ENCODE measurements around the gene LIME1. TPM values are rescaled to one million over a fixed set of nuclear protein-coding genes. Genes with fewer than 3 reads are reported as not detected.
"Not testable (repeated sequence)": the region's sequence is repeated elsewhere in the genome, so short reads cannot be mapped to it uniquely, and the experiment has no call there.

Gene LIME1
- total RNA-seq, 2 experiments from 2014 or later: 149 to 165 TPM

DNA sequence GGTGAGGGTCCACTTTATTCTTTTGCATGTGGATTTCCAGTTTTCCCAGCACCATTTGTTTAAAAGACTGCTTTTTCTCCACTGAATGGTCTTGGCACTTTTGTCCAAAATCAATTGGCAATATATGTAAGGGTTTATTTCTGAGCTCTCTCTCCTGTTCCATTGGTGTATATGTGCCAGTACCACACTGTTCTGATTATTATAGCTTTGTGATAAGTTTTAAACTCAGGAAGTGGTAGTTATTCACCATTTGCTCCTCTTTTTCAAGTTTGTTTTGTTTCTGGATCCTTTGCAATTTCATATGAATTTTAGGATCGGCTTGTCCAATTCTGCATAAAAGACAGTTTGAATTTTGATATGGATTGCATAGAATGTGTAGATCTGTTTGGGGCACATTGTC, 24.3 kb upstream of the LIME1 start:
- DNase-seq (no peak), ATAC-seq (ENCODE audit: poor library complexity) (no peak)
- ChIA-PET CTCF (no interaction called here), POLR2A (interaction anchor here (2.3 kb wide), 1 partner anchor 25 kb away, joined by 12 read pairs; the partner anchor contains the start of gene LIME1)
- H3K27ac Mint-ChIP-seq: no peak overlapping the region
- H3K36me3 ChIP-seq (ENCODE audit: insufficient read depth, low read length): peaks cover 65% of the 10 kb centered on the region
- TF ChIP-seq, protein P1, sequence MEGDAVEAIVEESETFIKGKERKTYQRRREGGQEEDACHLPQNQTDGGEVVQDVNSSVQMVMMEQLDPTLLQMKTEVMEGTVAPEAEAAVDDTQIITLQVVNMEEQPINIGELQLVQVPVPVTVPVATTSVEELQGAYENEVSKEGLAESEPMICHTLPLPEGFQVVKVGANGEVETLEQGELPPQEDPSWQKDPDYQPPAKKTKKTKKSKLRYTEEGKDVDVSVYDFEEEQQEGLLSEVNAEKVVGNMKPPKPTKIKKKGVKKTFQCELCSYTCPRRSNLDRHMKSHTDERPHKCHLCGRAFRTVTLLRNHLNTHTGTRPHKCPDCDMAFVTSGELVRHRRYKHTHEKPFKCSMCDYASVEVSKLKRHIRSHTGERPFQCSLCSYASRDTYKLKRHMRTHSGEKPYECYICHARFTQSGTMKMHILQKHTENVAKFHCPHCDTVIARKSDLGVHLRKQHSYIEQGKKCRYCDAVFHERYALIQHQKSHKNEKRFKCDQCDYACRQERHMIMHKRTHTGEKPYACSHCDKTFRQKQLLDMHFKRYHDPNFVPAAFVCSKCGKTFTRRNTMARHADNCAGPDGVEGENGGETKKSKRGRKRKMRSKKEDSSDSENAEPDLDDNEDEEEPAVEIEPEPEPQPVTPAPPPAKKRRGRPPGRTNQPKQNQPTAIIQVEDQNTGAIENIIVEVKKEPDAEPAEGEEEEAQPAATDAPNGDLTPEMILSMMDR (IDR thresholded peaks at IDR 0.05): no peak
- no peak overlapping the region for H3K4me3 ChIP-seq (ENCODE audit: low read length)
- H3K27me3 ChIP-seq (ENCODE audit: control insufficient read depth in 1 of 2, insufficient read depth in 2 of 2, low read length in 2 of 2): no peaks in the 10 kb centered on the region
- H3K27ac ChIP-seq (ENCODE audit: low read depth in 1 of 2, low read length in 2 of 2): no peak overlapping the region
- H3K4me1 ChIP-seq (ENCODE audit: insufficient read depth, low read length): peaks cover 37% of the 10 kb centered on the region
- H3K27me3 Mint-ChIP-seq: no peaks in the 10 kb centered on the region
- peaks cover 48% of the 10 kb centered on the region for H3K4me1 Mint-ChIP-seq (ENCODE audit: low read depth)
- peak overlapping the region; percentile 61 for H3K4me3 Mint-ChIP-seq
- H3K36me3 Mint-ChIP-seq (ENCODE audit: low read depth): peaks cover 82% of the 10 kb centered on the region
- peaks cover 15 to 16% of the 10 kb centered on the region in 2 experiments for H3K9me3 ChIP-seq (ENCODE audit: control insufficient read depth in 1 of 2, insufficient read depth in 1 of 2, low read length in 2 of 2)
- peaks cover 2% of the 10 kb centered on the region for H3K9me3 Mint-ChIP-seq
- intact Hi-C loops (cut with DNase I, micrococcal nuclease): no loop called here

DNA sequence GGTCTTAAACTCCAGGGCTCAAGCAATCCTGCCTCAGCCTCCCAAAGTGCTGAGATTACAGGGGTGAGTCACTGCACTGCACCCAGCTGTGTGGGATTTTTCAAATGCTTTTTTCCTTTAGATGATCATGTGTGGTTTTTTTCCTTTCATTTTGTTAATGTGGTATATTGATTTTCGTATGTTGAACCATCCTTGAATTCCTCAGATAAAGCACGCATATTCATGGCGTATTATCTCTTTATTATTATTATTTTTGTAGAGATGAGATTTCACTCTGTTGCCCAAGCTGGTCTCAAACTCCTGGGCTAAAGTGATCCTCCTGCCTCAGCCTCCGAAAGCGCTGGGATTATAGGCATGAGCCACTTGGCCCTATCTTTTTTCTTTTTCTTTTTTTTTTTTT, 21.6 kb upstream of the LIME1 start:
- Mint-ChIP-seq H3K9me3 (peaks cover 5% of the 10 kb centered on the region), H3K4me1 (ENCODE audit: low read depth) (peaks cover 47% of the 10 kb centered on the region), H3K4me3 (no peak overlapping the region), H3K27me3 (no peaks in the 10 kb centered on the region), H3K36me3 (ENCODE audit: low read depth) (peaks cover 94% of the 10 kb centered on the region), H3K27ac (no peak overlapping the region)
- H3K4me1 ChIP-seq (ENCODE audit: insufficient read depth, low read length): peaks cover 21% of the 10 kb centered on the region
- H3K4me3 ChIP-seq (ENCODE audit: low read length): no peak overlapping the region
- H3K27me3 ChIP-seq (ENCODE audit: control insufficient read depth in 1 of 2, insufficient read depth in 2 of 2, low read length in 2 of 2): no peaks in the 10 kb centered on the region
- peaks cover 77% of the 10 kb centered on the region for H3K36me3 ChIP-seq (ENCODE audit: insufficient read depth, low read length)
- H3K9me3 ChIP-seq (ENCODE audit: control insufficient read depth in 1 of 2, insufficient read depth in 1 of 2, low read length in 2 of 2): peaks cover 22 to 23% of the 10 kb centered on the region in 2 experiments
- ATAC-seq (ENCODE audit: poor library complexity): no peak
- DNase-seq: no peak
- H3K27ac ChIP-seq (ENCODE audit: low read depth in 1 of 2, low read length in 2 of 2): no peak overlapping the region
- ChIA-PET CTCF (no interaction called here), POLR2A (interaction anchor here (1.0 kb wide), 1 partner anchor 22 kb away, joined by 3 read pairs; the partner anchor contains the start of gene LIME1)
- TF ChIP-seq, protein P1 (IDR thresholded peaks at IDR 0.05): no peak
- intact Hi-C loops (cut with DNase I, micrococcal nuclease): no loop called here

DNA sequence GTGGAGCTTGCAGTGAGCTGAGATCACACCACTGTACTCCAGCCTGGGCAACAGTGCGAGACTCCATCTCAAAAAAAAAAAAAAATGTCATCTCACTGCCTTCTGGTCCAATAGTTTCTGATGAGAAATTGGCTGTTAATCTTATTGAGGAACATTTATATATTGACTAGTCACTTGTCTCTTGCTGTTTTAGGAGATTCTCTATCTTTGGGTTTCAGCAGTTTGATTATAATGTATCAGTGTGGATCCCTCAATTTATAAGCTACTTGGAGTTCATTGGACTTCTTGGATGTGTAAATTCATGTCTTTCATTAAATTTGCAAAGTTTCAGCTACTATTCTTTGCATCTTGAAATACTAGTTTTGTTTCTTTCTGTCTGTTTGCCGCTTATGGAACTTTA, 17.5 kb upstream of the LIME1 start:
- Mint-ChIP-seq H3K9me3 (peaks cover 5% of the 10 kb centered on the region), H3K27ac (no peak overlapping the region), H3K27me3 (no peaks in the 10 kb centered on the region), H3K4me1 (ENCODE audit: low read depth) (peaks cover 39% of the 10 kb centered on the region), H3K36me3 (ENCODE audit: low read depth) (peaks cover 88% of the 10 kb centered on the region), H3K4me3 (no peak overlapping the region)
- intact Hi-C loops (cut with DNase I, micrococcal nuclease): no loop called here
- ATAC-seq (ENCODE audit: poor library complexity) (no peak), DNase-seq (no peak)
- peaks cover 21 to 23% of the 10 kb centered on the region in 2 experiments for H3K9me3 ChIP-seq (ENCODE audit: control insufficient read depth in 1 of 2, insufficient read depth in 1 of 2, low read length in 2 of 2)
- H3K4me1 ChIP-seq (ENCODE audit: insufficient read depth, low read length): peaks cover 19% of the 10 kb centered on the region
- no peak overlapping the region for H3K4me3 ChIP-seq (ENCODE audit: low read length)
- no peak overlapping the region for H3K27ac ChIP-seq (ENCODE audit: low read depth in 1 of 2, low read length in 2 of 2)
- no peaks in the 10 kb centered on the region for H3K27me3 ChIP-seq (ENCODE audit: control insufficient read depth in 1 of 2, insufficient read depth in 2 of 2, low read length in 2 of 2)
- ChIA-PET CTCF (interaction anchor here (0.7 to 1.1 kb wide), 2 partner anchors 67 to 77 kb away, joined by 3 read pairs; no protein-coding TSS in a partner anchor), POLR2A (no interaction called here)
- TF ChIP-seq, protein P1 (IDR thresholded peaks at IDR 0.05): no peak
- peaks cover 60% of the 10 kb centered on the region for H3K36me3 ChIP-seq (ENCODE audit: insufficient read depth, low read length)

DNA sequence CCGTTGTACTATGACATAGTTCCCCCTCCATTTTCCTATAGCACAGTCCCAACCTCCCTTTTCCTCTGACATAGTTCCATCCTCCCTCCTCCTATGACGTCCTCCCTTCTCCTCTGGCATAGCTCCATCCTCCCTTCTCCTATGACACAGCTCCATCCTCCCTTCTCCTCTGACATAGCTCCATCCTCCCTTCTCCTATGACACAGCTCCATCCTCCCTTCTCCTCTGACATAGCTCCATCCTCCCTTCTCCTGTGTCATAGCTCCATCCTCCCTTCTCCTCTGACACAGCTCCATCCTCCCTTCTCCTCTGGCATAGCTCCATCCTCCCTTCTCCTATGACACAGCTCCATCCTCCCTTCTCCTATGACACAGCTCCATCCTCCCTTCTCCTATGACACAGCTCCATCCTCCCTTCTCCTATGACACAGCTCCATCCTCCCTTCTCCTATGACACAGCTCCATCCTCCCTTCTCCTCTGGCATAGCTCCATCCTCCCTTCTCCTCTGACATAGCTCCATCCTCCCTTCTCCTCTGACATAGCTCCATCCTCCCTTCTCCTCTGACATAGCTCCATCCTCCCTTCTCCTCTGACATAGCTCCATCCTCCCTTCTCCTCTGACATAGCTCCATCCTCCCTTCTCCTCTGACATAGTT, 13.4 kb upstream of the LIME1 start:
- Histone ChIP-seq H3K4me1 (ENCODE audit: insufficient read depth, low read length) (peaks cover 33% of the 10 kb centered on the region), H3K9me3 (ENCODE audit: control insufficient read depth in 1 of 2, insufficient read depth in 1 of 2, low read length in 2 of 2) (peaks cover 16 to 22% of the 10 kb centered on the region in 2 experiments), H3K36me3 (ENCODE audit: insufficient read depth, low read length) (peaks cover 37% of the 10 kb centered on the region)
- H3K27ac Mint-ChIP-seq; H3K27me3 Mint-ChIP-seq; H3K9me3 Mint-ChIP-seq; H3K4me3 ChIP-seq (ENCODE audit: low read length); ATAC-seq (ENCODE audit: poor library complexity); intact Hi-C loops (cut with DNase I, micrococcal nuclease); H3K27me3 ChIP-seq (ENCODE audit: control insufficient read depth in 1 of 2, insufficient read depth in 2 of 2, low read length in 2 of 2); H3K27ac ChIP-seq (ENCODE audit: low read depth in 1 of 2, low read length in 2 of 2); H3K4me3 Mint-ChIP-seq; DNase-seq: not testable (repeated sequence)
- CTCF ChIA-PET: interaction anchor here (2.3 kb wide), 1 partner anchor 13 kb away, joined by 4 read pairs; the partner anchor contains the start of gene LIME1
- H3K36me3 Mint-ChIP-seq (ENCODE audit: low read depth): peaks cover 79% of the 10 kb centered on the region
- H3K4me1 Mint-ChIP-seq (ENCODE audit: low read depth): peaks cover 41% of the 10 kb centered on the region
- POLR2A ChIA-PET: interaction anchor here (1.0 kb wide), 1 partner anchor 15 kb away, joined by 3 read pairs; the partner anchor contains the start of genes ARFRP1 and ZGPAT

DNA sequence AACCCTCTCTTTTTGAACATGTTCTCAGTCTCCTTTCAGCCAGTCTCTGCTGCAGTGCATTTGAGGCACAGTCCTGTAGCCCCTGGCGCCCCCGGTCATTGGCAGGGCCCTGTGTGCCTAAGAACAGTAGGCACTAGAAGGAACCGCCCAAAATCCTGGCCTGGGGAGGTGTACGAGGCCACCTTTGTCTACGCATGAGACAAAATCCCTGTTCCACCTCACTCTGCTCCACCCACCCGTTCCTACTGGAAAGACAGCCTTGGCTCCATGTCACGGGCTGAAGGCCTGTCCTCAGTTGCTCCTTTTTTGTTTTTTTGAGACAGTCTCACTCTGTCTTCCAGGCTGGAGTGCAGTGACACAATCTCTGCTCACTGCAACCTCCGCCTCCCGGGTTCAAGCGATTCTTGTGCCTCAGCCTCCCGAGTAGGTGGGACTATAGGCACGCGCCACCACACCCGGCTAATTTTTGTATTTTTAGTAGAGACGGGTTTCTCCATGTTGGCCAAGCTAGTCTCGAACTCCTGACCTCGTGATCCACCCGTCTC, 6.2 kb upstream of the LIME1 start:
- intact Hi-C loops (cut with DNase I, micrococcal nuclease): loop anchor here in 1 of 2 experiments (10.0 kb wide), 1 partner anchor 75 kb away; the partner anchor contains the start of genes RTEL1 and STMN3
- H3K4me1 Mint-ChIP-seq (ENCODE audit: low read depth): peaks cover 37% of the 10 kb centered on the region
- H3K27ac ChIP-seq (ENCODE audit: low read depth in 1 of 2, low read length in 2 of 2): peak overlapping the region; percentile 32 to 43

More for the DNA sequence above, 6.2 kb upstream of the LIME1 start:
- H3K36me3 Mint-ChIP-seq (ENCODE audit: low read depth): peaks cover 45% of the 10 kb centered on the region
- H3K27ac Mint-ChIP-seq; H3K27me3 Mint-ChIP-seq; H3K9me3 Mint-ChIP-seq; ATAC-seq (ENCODE audit: poor library complexity); H3K9me3 ChIP-seq (ENCODE audit: control insufficient read depth in 1 of 2, insufficient read depth in 1 of 2, low read length in 2 of 2); CTCF ChIA-PET; H3K27me3 ChIP-seq (ENCODE audit: control insufficient read depth in 1 of 2, insufficient read depth in 2 of 2, low read length in 2 of 2); H3K4me3 Mint-ChIP-seq: not testable (repeated sequence)
- POLR2A ChIA-PET: interaction anchor here (0.7 to 5.0 kb wide), 3 partner anchors 21 to 105 kb away, joined by 3 to 27 read pairs (median 3); partner anchors contain the start of genes ARFRP1 and ZGPAT
- DNase-seq: peak in 2 of 14 experiments; percentile 15 to 18
- H3K4me1 ChIP-seq (ENCODE audit: insufficient read depth, low read length): peaks cover 72% of the 10 kb centered on the region
- peak overlapping the region; percentile 6 for H3K4me3 ChIP-seq (ENCODE audit: low read length)
- peaks cover 37% of the 10 kb centered on the region for H3K36me3 ChIP-seq (ENCODE audit: insufficient read depth, low read length)
